Measurements from ENCODE around the gene XCL2.
A peak's percentile ranks its signal among the peaks of the same experiment; 100 is the strongest.
"Not testable (repeated sequence)": the region's sequence is repeated elsewhere in the genome, so short reads cannot be mapped to it uniquely, and the experiment has no call there.

The XCL2 gene

GRCh38 chr1:168555508-168556046 lies 11.8 kb upstream of the XCL2 start:
- DNase-seq, result no peak

DNA sequence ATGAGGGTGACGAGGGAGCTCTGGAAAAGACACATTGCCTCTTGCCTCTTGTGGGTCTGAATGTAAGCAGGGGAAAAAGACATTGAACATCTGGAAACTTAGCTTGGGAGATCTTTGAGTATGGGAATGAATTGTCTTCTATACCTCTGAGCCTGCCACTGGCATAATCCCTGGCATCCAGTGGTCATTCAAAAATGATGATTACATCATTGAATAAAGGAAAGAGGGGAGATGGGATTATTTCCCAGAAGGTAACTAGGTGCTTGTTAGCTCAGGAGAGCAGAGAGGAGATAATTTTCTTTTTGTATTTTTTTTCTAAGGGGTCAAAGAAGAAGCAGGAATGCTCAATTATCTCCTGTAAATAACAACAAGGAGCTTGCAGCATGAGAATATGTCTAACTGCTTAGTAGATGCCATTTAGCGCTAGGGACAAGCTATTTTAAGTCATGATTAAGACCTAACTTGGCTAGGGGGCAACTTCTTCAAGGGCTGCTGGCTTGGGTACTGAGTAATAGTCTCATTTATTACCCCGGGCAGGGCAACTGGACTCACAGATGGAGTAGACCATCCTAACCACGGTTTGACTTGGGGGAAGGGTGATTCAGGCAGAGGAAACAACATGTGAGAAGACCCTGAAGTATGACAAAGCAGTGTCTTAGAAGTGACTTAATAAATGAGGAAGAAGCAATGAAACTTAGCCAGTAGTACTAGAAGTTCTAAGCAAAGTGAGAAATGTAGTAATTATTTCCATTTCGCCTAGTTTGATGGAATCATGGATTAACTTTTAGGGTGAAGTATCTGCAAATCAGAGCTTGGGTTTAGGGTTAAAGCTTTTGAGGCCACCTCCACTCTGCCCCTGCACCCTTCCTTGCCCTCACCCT lies 11.0 kb upstream of the XCL2 start:
- DNase-seq, result no peak

GRCh38 chr1:168553680-168554553 lies 10.1 kb upstream of the XCL2 start:
- DNase-seq, result no peak

- DNase-seq, result no peak
These were observed 9.2 kb upstream of the XCL2 start for GRCh38 chr1:168552961-168553360.

GRCh38 chr1:168551688-168552087 lies 7.9 kb upstream of the XCL2 start:
- no peak for DNase-seq

GRCh38 chr1:168550971-168551370 lies 7.2 kb upstream of the XCL2 start:
- DNase-seq, result no peak

- DNase-seq, result not testable (repeated sequence)
These were observed 2.7 kb upstream of the XCL2 start for GRCh38 chr1:168546553-168546895.

- not testable (repeated sequence) for DNase-seq
These were observed 2.1 kb upstream of the XCL2 start for GRCh38 chr1:168545678-168546552.

DNA sequence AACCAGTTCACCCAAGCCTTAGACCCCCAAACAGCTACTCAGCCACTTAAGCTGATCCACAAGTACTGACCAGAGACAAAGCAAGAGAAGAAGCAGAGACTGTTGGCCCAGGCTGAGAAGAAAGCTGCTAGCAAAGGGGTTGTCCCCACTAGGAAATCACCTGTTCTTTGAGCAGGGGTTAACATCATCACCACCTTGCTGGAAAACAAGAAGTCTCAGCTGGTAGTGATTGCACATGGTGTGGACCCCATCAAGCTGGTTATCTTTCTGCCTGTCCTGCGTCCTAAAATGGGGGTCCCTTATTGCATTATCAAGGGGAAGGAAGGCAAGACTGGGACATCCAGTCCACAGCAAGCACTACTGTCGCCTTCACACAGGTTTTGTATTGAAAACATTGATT lies 819 bp downstream of the XCL2 start:
- not testable (repeated sequence) for DNase-seq

- not testable (repeated sequence) for DNase-seq
These were observed 3.0 kb downstream of the XCL2 start for GRCh38 chr1:168540798-168541197.

GRCh38 chr1:168535536-168535935 lies 8.3 kb downstream of the XCL2 start:
- DNase-seq, result no peak

GRCh38 chr1:168531615-168532345 lies 12.0 kb downstream of the XCL2 start:
- no peak for DNase-seq

DNA sequence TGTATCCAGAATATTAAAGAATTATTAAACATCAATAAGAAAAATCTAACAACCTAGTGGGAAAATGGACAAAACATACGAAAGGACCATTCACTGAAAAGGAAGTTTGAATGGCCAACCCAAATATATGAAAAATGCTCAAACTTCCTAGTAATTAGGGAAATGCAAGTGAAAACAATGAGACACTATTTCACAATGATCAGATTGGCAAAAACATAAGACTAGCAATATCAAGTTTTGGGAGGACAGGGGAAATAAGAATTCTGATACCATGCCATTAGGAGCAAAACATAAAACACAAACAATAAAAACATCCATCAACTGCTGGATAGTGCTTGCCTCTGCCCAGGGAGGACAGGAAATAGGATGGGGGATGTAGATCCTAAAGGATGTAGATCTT lies 14.3 kb downstream of the XCL2 start:
- no peak for DNase-seq

DNA sequence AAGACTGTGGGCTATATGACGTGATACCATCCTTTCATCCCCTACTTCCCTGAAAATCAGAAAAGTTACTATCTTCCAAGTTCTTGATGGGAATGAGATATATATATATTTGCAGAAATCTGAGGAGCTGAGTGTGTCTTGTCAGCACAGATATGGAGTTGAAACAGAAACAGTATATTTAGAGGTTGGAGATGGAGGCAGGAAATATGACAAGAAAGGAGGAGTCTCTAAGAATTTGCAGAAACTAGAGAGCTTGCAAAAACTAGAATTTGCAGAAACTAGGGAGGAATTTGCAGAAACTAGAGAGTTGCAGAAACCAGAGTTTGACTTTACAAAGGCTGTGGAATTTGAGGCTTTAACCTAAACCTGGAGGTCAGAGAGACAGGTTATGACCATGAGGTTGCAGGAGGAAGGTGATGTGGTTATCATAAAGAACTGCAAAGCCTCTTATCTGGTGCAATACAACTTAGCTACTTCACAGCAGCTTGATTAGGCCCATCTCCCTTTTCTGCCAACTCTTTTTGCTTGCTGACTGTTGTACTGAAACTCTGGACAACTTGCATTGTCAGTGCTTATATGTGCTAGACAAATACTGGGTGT lies 22.3 kb downstream of the XCL2 start:
- DNase-seq, result no peak

DNA sequence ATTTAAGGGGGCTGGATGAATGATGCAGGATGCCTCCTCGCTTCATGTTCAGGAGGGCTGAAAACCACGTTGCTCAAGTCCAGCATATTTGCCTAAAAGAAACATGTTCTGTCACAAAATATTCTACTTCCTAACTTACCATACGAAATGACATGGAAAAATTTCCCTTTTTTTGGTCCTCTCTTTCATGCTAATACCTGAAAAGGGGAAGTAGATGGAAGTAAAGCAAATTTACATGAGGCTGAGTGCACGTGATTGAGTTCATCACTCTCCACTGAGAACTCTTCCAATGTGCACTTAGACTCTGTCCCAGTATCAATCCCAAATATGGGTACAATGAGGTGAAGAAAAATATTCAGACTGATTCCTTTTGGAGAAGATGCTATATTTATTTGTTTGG lies 23.0 kb downstream of the XCL2 start:
- no peak for DNase-seq

- DNase-seq, result peak in 1 of 2 experiments; percentile 43
These were observed 23.6 kb downstream of the XCL2 start for GRCh38 chr1:168520052-168520751.

DNA sequence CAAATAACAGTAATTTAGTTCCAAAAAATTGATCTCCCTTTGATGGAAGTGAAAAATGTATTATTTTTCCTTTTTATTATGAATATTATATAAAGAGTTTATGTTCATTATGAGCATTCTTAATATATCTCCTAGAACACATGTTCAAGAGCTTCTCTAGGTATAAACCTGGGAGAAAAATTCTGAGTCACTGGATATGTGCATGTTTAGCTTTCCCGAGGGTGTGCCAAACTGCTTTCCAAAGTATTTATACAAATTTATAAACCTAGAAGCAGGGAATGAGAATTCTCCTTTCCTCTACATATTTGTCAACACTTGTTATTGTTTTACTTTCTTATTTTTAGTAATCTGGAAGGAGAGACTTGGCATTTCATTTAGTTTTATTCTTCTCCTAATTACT lies 25.0 kb downstream of the XCL2 start:
- DNase-seq, result no peak

- no peak for DNase-seq
These were observed 25.6 kb downstream of the XCL2 start for GRCh38 chr1:168518201-168518689.

DNA sequence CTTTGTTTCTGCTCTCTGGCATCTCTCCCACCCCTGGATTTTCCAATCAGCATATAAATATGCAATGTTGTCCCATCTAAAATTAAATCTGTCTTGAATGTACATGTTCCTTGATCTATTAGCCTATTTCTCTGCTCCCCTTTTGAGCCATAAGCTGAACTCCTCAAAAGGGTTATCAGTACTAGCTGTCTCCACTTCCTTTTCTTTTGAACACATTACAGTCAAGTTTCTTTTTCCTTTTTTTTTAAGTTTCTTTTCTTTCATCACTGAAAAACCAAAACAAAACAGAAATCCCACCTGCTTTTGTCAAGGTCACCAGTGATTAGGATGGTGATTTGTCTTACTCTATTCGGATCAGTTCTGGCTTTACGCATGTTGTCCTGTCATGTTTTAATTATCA lies 29.3 kb downstream of the XCL2 start:
- no peak for DNase-seq

DNA sequence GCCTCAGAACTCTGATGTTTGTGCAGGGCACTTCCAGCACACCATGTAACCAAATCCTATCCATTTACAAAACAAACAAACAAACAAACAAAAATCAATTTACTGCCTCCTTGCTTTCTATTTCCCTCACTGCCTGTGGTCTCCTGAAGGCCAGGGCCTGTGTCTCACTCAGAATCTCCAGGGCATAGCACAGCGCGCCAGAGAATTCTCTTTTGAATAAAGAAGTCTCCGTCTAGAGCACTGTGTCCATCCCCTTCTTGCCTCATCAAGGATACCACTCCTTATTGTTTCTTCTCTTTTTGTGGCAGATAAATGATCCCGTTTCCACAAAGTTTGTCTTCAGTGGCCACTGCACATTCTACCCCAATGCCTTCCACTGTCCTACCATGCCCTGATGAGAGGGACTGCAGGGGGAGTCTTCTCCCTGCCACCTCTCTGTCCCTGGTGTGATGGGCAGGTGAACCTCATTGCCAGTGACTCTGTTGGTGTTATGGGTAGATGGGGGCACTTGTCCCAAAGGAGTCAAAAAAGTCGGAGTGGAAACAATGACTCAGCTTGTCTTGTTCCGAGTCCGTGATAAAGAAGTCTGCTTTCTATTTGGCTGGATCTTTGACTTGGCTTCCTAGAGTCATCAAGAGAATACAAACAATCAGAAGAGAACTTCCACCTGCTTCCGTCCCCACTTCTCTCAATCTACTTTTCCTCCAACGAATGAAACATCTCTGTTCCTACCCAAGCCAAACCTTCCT lies 30.0 kb downstream of the XCL2 start:
- DNase-seq, result no peak

Data from stimulated activated CD4-positive, alpha-beta T cell treated with anti-CD3 and anti-CD28 coated beads, Interleukin-4, amount 100 ng/mL, for 4 hours (primary cell).